SK-N-SH treated with all-trans-retinoic acid at 6 μM for 48 hours (cell line): ENCODE results near the gene MAP1B.

ENCODE experiments used
- ATAC-seq: fragments of 200-7000 bp; cut with Tn5 transposase; 3 replicates; pipeline ENCODE4 v1.9.1; 2020; ENCODE audit warnings: mild to moderate bottlenecking, moderate library complexity
- BACH2 ChIP-seq: fragments of 250-450 bp; sonication (Bioruptor Pico); IDR thresholded peaks from 2 replicates; pipeline ENCODE4 v1.9.0; 2021; ENCODE audit warnings: mild to moderate bottlenecking, borderline replicate concordance
- CSDC2 ChIP-seq: fragments of 250-450 bp; sonication (Bioruptor Pico); IDR thresholded peaks from 2 replicates; pipeline ENCODE4 v1.5.0; 2020; ENCODE audit warnings: mild to moderate bottlenecking, moderate library complexity
- ESRRG ChIP-seq: fragments of 250-450 bp; sonication (Bioruptor Pico); IDR thresholded peaks from 2 replicates; pipeline ENCODE4 v1.6.1; 2021; ENCODE audit warnings: mild to moderate bottlenecking
- GLIS3 ChIP-seq: fragments of 250-450 bp; sonication (Bioruptor Pico); IDR thresholded peaks from 2 replicates; pipeline ENCODE4 v1.5.0; 2020; ENCODE audit warnings: mild to moderate bottlenecking, moderate library complexity
- ISL1 ChIP-seq: fragments of 250-450 bp; sonication (Bioruptor Pico); IDR thresholded peaks from 2 replicates; pipeline ENCODE4 v2.1.2; 2022; ENCODE audit warnings: mild to moderate bottlenecking, moderate library complexity
- OSR1 ChIP-seq: fragments of 250-450 bp; sonication (Bioruptor Pico); IDR thresholded peaks from 2 replicates; pipeline ENCODE4 v1.8.0; 2022; ENCODE audit warnings: moderate library complexity, mild to moderate bottlenecking, inconsistent platforms
- PATZ1 ChIP-seq: fragments of 250-450 bp; sonication (Bioruptor Pico); IDR thresholded peaks from 2 replicates; pipeline ENCODE4 v1.8.0; 2020; ENCODE audit warnings: mild to moderate bottlenecking, moderate library complexity, borderline replicate concordance
- POU6F1 ChIP-seq: fragments of 250-450 bp; sonication (Bioruptor Pico); IDR thresholded peaks from 2 replicates; pipeline ENCODE4 v1.8.0; 2021; ENCODE audit warnings: low read depth, mild to moderate bottlenecking, moderate library complexity, borderline replicate concordance
- PPARA ChIP-seq: fragments of 250-450 bp; sonication (Bioruptor Pico); IDR thresholded peaks from 2 replicates; pipeline ENCODE4 v1.5.0; 2020; ENCODE audit warnings: mild to moderate bottlenecking, borderline replicate concordance
- RARB ChIP-seq: fragments of 250-450 bp; sonication (Bioruptor Pico); IDR thresholded peaks from 2 replicates; pipeline ENCODE4 v1.8.0; 2021; ENCODE audit warnings: mild to moderate bottlenecking, moderate library complexity
- SNAI2 ChIP-seq: fragments of 250-450 bp; sonication (Bioruptor Pico); IDR thresholded peaks from 2 replicates; pipeline ENCODE4 v1.5.0; 2020; ENCODE audit warnings: mild to moderate bottlenecking, moderate library complexity
- TCF4 ChIP-seq: fragments of 250-450 bp; sonication (Bioruptor Pico); IDR thresholded peaks from 2 replicates; pipeline ENCODE4 v1.8.0; 2021; ENCODE audit warnings: mild to moderate bottlenecking, moderate library complexity, borderline replicate concordance
- TOX ChIP-seq: fragments of 250-450 bp; sonication (Bioruptor Pico); IDR thresholded peaks from 2 replicates; pipeline ENCODE4 v1.8.0; 2021; ENCODE audit warnings: mild to moderate bottlenecking, moderate library complexity, borderline replicate concordance
- ZC3H10 ChIP-seq: fragments of 250-450 bp; sonication (Bioruptor Pico); IDR thresholded peaks from 2 replicates; pipeline ENCODE4 v1.5.1; 2021; ENCODE audit warnings: mild to moderate bottlenecking, moderate library complexity
- ZFP3 ChIP-seq: fragments of 250-450 bp; sonication (Bioruptor Pico); IDR thresholded peaks from 2 replicates; pipeline ENCODE4 v1.5.0; 2020; ENCODE audit warnings: mild to moderate bottlenecking, moderate library complexity
- ZFP30 ChIP-seq: fragments of 450-650 bp; formaldehyde crosslinking; IDR thresholded peaks from 2 replicates; pipeline ENCODE4 v1.5.0; 2022; ENCODE audit warnings: mild to moderate bottlenecking, moderate library complexity
- ZNF565 ChIP-seq: fragments of 450-650 bp; formaldehyde crosslinking; conservative IDR thresholded peaks from 2 replicates; pipeline ENCODE4 v1.5.0; 2020; ENCODE audit warnings: low read depth, mild to moderate bottlenecking, moderate library complexity
- ZNF70 ChIP-seq: fragments of 450-650 bp; formaldehyde crosslinking; IDR thresholded peaks from 2 replicates; pipeline ENCODE4 v1.5.0; 2020; ENCODE audit warnings: mild to moderate bottlenecking, moderate library complexity
- ZNF8 ChIP-seq: fragments of 450-650 bp; formaldehyde crosslinking; IDR thresholded peaks from 2 replicates; pipeline ENCODE4 v1.5.0; 2020; ENCODE audit warnings: mild to moderate bottlenecking, moderate library complexity
- TF ChIP-seq, protein P1 (sequence below): fragments of 250-450 bp; sonication (Bioruptor Pico); IDR thresholded peaks from 2 replicates; pipeline ENCODE4 v1.5.1; 2021; ENCODE audit warnings: mild to moderate bottlenecking, moderate library complexity
- TF ChIP-seq, protein P2 (sequence below): fragments of 250-450 bp; sonication (Bioruptor Pico); IDR thresholded peaks from 2 replicates; pipeline ENCODE4 v1.5.1; 2020; ENCODE audit warnings: low read depth, mild to moderate bottlenecking, moderate library complexity
- TF ChIP-seq, protein P3 (sequence below): fragments of 250-450 bp; sonication (Bioruptor Pico); IDR thresholded peaks from 2 replicates; pipeline ENCODE4 v1.5.0; 2020; ENCODE audit warnings: mild to moderate bottlenecking, moderate library complexity

MAP1B gene

DNA sequence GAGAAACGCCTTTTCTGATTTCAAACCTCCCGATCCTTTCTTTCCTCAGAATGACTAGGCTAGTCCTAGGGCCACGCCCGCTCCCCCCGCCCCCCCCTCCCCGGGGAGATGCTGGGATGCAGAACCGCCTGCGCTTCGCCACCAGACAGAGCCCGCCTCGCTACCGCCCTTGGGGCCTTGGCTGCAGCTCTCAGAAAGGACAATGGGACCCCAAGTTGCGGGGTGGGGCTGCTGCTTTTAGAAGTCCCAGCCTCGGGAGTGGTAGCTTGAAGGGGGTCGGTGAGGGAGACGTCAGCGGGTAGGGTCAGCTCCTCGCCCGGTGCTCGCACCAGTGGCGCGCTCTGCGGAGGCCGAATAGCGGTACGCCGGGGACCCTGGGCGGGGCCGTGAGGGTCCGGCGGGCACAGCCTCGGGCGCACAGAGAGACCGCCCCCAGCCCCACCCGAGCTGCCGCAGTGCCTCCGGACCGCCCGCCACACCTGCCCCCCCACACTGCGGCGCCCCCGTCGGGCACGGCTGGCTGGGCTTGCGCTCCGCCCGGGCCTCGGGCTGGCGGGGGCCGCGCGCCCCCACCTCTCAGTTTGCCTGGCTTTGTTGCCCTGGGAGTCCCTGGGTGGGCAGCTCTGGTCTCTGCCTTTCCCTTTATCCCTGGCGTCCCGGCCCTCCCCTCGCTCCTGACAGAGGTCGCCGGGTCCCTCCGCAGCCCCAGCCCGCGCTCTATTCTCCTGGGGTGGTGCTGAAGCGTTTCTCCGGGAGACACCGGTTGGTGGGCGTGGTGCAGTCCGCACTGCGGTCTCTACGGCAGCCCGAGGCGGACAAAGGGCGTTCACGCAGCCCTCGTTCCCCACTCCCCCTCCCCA, 1.2 kb downstream of the MAP1B start:
- TF ChIP-seq ZFP30 (no peak), PATZ1 (CRISPR knock-in tag) (0 out of 2 replicates have a peak, but pooled peaks have one; percentile 31)

DNA sequence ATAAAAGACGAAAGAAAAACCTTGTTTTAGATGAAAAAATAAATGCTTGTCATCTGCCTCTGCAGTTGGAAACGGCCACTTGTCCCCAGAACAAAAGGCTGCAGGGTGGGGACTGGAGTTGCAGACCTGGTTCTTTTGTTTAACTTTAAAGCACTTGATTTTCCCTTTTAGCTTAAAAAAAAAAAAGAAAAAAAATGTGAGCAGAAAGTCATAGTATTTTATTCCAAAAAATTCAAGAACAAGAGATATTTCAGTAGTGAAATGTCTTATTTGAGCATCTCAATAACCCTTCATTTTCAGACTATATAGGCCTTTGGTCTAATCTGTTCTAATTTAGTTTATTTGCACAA, 1.8 kb downstream of the MAP1B start:
- no peak for TF ChIP-seq SNAI2 (CRISPR knock-in tag)
- no peak for TF ChIP-seq ZC3H10 (CRISPR knock-in tag)
- no peak for TF ChIP-seq ZNF70 (CRISPR knock-in tag)
- TF ChIP-seq TCF4 (CRISPR knock-in tag), result no peak
- no peak for TF ChIP-seq ZFP30
- TF ChIP-seq GLIS3 (CRISPR knock-in tag), result no peak
- TF ChIP-seq PPARA (CRISPR knock-in tag), result no peak
- TF ChIP-seq ZNF565 (CRISPR knock-in tag), result no peak
- no peak for TF ChIP-seq ZNF8 (CRISPR knock-in tag)
- no peak for TF ChIP-seq ISL1 (CRISPR knock-in tag)
- no peak for TF ChIP-seq TOX (CRISPR knock-in tag)
- TF ChIP-seq ESRRG (CRISPR knock-in tag), result no peak
- TF ChIP-seq RARB (CRISPR knock-in tag), result no peak
- TF ChIP-seq POU6F1, result no peak
- TF ChIP-seq, protein P1, sequence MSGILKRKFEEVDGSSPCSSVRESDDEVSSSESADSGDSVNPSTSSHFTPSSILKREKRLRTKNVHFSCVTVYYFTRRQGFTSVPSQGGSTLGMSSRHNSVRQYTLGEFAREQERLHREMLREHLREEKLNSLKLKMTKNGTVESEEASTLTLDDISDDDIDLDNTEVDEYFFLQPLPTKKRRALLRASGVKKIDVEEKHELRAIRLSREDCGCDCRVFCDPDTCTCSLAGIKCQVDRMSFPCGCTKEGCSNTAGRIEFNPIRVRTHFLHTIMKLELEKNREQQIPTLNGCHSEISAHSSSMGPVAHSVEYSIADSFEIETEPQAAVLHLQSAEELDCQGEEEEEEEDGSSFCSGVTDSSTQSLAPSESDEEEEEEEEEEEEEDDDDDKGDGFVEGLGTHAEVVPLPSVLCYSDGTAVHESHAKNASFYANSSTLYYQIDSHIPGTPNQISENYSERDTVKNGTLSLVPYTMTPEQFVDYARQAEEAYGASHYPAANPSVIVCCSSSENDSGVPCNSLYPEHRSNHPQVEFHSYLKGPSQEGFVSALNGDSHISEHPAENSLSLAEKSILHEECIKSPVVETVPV (CRISPR knock-in tag), result no peak
- TF ChIP-seq BACH2, result no peak
- TF ChIP-seq, all 23 proteins: peak for 0
- ATAC-seq, result no peak

More for the DNA sequence above, 1.2 kb downstream of the MAP1B start:
- peak; percentile 53 for ATAC-seq

DNA sequence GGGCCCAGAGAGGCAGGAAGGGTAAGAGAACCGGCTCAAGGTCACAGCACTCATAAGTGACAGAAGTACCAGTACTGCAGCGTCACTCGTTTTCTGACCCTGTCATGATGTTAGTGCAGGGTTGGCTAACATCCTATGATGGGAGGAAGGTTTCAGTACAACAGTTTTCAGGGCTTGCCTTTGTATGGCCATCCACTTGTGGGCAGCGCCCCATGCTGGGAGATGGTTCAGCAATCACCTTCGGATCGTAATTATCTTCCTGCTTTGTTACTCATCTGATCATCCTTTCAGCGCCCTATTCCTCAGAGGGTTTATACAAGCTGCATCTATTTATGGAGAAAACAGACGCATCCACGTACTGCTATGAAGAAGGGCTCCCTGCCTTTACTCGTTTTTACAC, 2.4 kb downstream of the MAP1B start:
- TF ChIP-seq, protein P2, sequence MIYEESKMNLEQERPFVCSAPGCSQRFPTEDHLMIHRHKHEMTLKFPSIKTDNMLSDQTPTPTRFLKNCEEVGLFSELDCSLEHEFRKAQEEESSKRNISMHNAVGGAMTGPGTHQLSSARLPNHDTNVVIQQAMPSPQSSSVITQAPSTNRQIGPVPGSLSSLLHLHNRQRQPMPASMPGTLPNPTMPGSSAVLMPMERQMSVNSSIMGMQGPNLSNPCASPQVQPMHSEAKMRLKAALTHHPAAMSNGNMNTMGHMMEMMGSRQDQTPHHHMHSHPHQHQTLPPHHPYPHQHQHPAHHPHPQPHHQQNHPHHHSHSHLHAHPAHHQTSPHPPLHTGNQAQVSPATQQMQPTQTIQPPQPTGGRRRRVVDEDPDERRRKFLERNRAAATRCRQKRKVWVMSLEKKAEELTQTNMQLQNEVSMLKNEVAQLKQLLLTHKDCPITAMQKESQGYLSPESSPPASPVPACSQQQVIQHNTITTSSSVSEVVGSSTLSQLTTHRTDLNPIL, result no peak
- TF ChIP-seq GLIS3 (CRISPR knock-in tag) (no peak), ZFP3 (no peak), CSDC2 (no peak), TOX (CRISPR knock-in tag) (no peak), PPARA (CRISPR knock-in tag) (no peak), BACH2 (no peak), ESRRG (CRISPR knock-in tag) (no peak), POU6F1 (no peak), ZNF8 (CRISPR knock-in tag) (no peak), TCF4 (CRISPR knock-in tag) (no peak), OSR1 (CRISPR knock-in tag) (no peak), ISL1 (CRISPR knock-in tag) (no peak), ZFP30 (no peak), ZC3H10 (CRISPR knock-in tag) (no peak), SNAI2 (CRISPR knock-in tag) (no peak), PATZ1 (CRISPR knock-in tag) (no peak), ZNF565 (CRISPR knock-in tag) (no peak), ZNF70 (CRISPR knock-in tag) (no peak)
- TF ChIP-seq, protein P3, sequence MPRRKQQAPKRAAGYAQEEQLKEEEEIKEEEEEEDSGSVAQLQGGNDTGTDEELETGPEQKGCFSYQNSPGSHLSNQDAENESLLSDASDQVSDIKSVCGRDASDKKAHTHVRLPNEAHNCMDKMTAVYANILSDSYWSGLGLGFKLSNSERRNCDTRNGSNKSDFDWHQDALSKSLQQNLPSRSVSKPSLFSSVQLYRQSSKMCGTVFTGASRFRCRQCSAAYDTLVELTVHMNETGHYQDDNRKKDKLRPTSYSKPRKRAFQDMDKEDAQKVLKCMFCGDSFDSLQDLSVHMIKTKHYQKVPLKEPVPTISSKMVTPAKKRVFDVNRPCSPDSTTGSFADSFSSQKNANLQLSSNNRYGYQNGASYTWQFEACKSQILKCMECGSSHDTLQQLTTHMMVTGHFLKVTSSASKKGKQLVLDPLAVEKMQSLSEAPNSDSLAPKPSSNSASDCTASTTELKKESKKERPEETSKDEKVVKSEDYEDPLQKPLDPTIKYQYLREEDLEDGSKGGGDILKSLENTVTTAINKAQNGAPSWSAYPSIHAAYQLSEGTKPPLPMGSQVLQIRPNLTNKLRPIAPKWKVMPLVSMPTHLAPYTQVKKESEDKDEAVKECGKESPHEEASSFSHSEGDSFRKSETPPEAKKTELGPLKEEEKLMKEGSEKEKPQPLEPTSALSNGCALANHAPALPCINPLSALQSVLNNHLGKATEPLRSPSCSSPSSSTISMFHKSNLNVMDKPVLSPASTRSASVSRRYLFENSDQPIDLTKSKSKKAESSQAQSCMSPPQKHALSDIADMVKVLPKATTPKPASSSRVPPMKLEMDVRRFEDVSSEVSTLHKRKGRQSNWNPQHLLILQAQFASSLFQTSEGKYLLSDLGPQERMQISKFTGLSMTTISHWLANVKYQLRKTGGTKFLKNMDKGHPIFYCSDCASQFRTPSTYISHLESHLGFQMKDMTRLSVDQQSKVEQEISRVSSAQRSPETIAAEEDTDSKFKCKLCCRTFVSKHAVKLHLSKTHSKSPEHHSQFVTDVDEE (CRISPR knock-in tag), result no peak
- TF ChIP-seq, all 23 proteins: peak for 0
- ATAC-seq, result peak; percentile 45
